GM12892 (cell line): ENCODE data around the gene BTBD6. TPM values are rescaled to one million over a fixed set of nuclear protein-coding genes. Genes with fewer than 3 reads are reported as not detected.

Experiments
- DNase-seq: peaks from one replicate; pipeline ENCODE4 v3.0.0; 2011; ENCODE audit not compliant: insufficient read length
- FAIRE-seq: peaks from 2 replicates; lab custom pipeline; 2011; peaks lifted over from hg19 to GRCh38; lab: Jason Lieb, UNC
- POLR2A ChIP-seq: IDR thresholded peaks from 2 replicates; pipeline ENCODE4 v1.6.1; 2011; ENCODE audit warnings: low read depth, low read length, control low read depth
- POLR2AphosphoS5 ChIP-seq: IDR thresholded peaks from 2 replicates; pipeline ENCODE4 v1.6.1; 2011; ENCODE audit warnings: low read depth, low read length, control low read depth
- TAF1 ChIP-seq: IDR thresholded peaks from 2 replicates; pipeline ENCODE4 v1.6.1; 2011; ENCODE audit warnings: low read depth, mild to moderate bottlenecking, control low read depth, low read length, borderline replicate concordance
- polyA plus RNA-seq: library from polyadenylated mRNA; unstranded; fragments of >200 nt; gene quantifications from one replicate; pipeline ENCODE4 v1.2.1, GENCODE V29; 2012; ENCODE audit warnings: missing spikeins, inconsistent platforms; ENCODE audit not compliant: missing spikeins

The BTBD6 gene
- polyA plus RNA-seq, result 25.8 TPM

- TF ChIP-seq POLR2A (peak; percentile 40; the same call in 1 of the 2 replicates), POLR2AphosphoS5 (no peak)
- DNase-seq (peak; percentile 96), FAIRE-seq (peak; percentile 95)
These were observed at the start of gene BTBD6 for GRCh38 chr14:105248368-105249181. Gene BTBD6, plus strand, starts transcription at chr14:105248533. Its CDS starts 179 bp downstream, at chr14:105248712.

- TF ChIP-seq POLR2AphosphoS5 (no peak), TAF1 (no peak)
- no peak for FAIRE-seq
- no peak for DNase-seq
These were observed 49.7 kb upstream of the BTBD6 start for GRCh38 chr14:105198588-105198987.

DNA sequence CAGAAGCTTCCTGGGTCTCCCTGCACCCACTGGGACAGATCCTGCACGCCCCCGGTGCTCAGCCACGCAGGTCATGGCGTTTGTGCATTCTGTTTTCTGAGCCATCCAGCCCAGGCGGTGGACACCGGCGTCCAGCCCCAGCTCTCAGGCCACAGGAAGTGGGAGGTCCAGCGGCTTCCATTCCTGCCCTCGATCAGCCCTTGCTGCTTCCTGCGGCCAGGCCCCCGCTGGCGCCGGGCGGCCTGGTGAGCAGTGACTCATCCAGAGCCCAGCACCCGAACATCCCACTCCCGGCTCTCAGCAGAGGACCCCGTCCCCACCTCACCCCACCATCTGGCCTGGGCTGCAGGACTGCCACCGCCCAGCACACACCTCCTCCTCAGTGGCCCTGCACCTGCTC, 49.2 kb upstream of the BTBD6 start:
- FAIRE-seq (no peak), DNase-seq (no peak)
- TF ChIP-seq POLR2AphosphoS5 (no peak), TAF1 (no peak), POLR2A (no peak)

DNA sequence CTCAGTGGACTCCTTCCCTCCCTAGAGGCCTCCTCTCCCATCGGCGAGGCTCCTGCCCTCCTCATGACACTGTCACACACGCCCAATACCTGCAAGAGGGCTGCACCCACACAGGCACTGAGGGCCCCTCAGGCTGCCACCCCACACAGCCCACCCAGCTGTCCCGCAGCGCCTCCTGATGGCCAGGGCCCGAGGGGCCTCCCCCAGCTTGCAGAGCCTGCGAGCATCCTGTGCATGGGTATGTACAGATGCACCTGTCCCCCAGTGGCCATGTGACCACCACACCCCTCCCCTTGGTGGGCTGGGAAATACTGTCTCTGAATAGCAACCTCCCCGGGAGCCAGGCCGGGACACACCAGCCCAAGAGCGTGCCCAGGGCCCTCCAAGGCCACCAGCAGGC, 48.3 kb upstream of the BTBD6 start:
- TF ChIP-seq POLR2AphosphoS5 (no peak), TAF1 (no peak), POLR2A (no peak)
- DNase-seq (no peak), FAIRE-seq (no peak)

GRCh38 chr14:105200641-105201040, 47.7 kb upstream of the BTBD6 start:
- FAIRE-seq, result no peak
- TF ChIP-seq POLR2AphosphoS5 (no peak), POLR2A (no peak), TAF1 (no peak)

GRCh38 chr14:105201156-105201924, 47.0 kb upstream of the BTBD6 start:
- DNase-seq (no peak), FAIRE-seq (no peak)
- TF ChIP-seq POLR2AphosphoS5 (no peak), TAF1 (no peak), POLR2A (no peak)

More at GRCh38 chr14:105200641-105201040, 47.7 kb upstream of the BTBD6 start:
- no peak for DNase-seq

DNA sequence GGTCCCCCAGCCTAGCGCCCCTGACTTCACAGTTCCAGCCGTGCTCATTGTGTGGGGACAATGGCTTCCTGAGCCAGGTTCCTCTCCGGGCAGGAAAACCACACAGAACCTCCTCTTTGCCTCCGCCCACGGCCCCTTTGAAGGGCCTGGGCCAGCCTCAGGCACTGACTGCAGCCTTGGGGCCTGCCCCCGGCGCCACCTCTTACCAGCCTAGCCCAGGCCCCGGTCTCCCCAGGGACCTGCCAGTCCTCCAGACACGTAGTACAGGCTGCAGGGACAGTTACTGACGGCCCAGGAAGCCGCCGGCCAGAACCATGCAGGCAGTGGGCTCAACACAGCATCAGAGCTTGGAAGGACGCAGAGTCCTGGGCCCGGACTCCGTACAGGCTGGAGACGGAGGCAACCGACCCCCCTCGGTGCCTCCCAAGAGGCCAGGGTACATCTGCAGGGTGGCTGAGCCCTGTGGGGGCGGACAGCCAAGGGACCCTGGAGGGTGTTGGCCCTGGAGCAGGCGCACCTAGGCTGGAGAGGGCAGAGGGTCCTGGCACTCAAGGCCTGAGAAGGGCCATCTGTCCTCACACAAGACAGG, 46.3 kb upstream of the BTBD6 start:
- DNase-seq, result no peak
- TF ChIP-seq TAF1 (no peak), POLR2A (0 out of 2 replicates have a peak, but pooled peaks have one; percentile 22)
- FAIRE-seq, result no peak

DNA sequence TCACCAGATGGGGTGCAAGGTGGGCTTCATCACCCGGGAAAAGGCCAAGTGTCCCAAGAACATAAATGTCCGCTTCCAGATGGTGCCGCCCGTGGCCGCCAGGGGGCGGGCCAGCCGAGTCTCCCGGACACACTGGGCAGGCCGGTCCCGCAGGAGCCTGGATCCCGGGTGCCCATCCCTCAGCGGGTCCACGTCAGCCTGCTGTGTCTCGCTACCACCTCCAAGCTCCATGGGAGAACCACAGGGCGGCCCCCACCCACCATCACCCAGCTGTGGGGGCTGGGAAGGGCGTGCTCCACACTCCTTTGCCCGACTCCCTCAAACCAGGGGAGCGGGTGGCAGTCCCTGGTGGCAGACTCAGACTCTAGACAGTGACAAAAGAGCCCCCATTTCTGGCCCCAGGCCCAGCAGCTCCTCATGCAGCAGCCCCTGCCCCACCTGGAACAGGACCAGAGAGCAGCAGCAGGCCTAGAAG, 45.2 kb upstream of the BTBD6 start:
- TF ChIP-seq POLR2A (no peak), TAF1 (no peak), POLR2AphosphoS5 (no peak)
- peak; percentile 56 for FAIRE-seq
- peak; percentile 85 for DNase-seq

GRCh38 chr14:105203701-105204100, 44.6 kb upstream of the BTBD6 start:
- FAIRE-seq (no peak), DNase-seq (no peak)
- TF ChIP-seq TAF1 (no peak), POLR2A (no peak), POLR2AphosphoS5 (no peak)

GRCh38 chr14:105204206-105204930, 44.0 kb upstream of the BTBD6 start:
- no peak for FAIRE-seq
- no peak for DNase-seq
- TF ChIP-seq POLR2A, result no peak
- TF ChIP-seq POLR2AphosphoS5, result no peak
- TF ChIP-seq TAF1, result no peak

GRCh38 chr14:105204931-105205672, 43.2 kb upstream of the BTBD6 start:
- FAIRE-seq (no peak), DNase-seq (no peak)
- TF ChIP-seq POLR2AphosphoS5 (no peak), POLR2A (no peak), TAF1 (no peak)
